Left ventricle myocardium inferior (tissue), 1 donor: Measurements from ENCODE around the gene CCNT2. TPM values are rescaled to one million over a fixed set of nuclear protein-coding genes. Genes with fewer than 3 reads are reported as not detected.

Source experiments
- DNase-seq: peaks from one replicate; pipeline ENCODE4 v3.0.0-alpha.2; 2020
- H3K27ac ChIP-seq: fragments of 200-600 bp; replicated peaks from 2 replicates; pipeline ENCODE4 v1.8.0; 2021
- H3K27me3 ChIP-seq: fragments of 200-600 bp; 2 replicates; pipeline ENCODE4 v1.8.0; 2021; ENCODE audit warnings: low read depth
- H3K36me3 ChIP-seq: fragments of 200-600 bp; 2 replicates; pipeline ENCODE4 v1.8.0; 2021
- H3K4me1 ChIP-seq: fragments of 200-600 bp; 2 replicates; pipeline ENCODE4 v1.8.0; 2021
- H3K4me3 ChIP-seq: fragments of 200-600 bp; 2 replicates; pipeline ENCODE4 v1.8.0; 2021; ENCODE audit warnings: mild to moderate bottlenecking, moderate library complexity
- H3K9me3 ChIP-seq: fragments of 200-600 bp; replicated peaks from 2 replicates; pipeline ENCODE4 v1.8.0; 2021
- CTCF ChIP-seq: fragments of 200-600 bp; IDR thresholded peaks from 2 replicates; pipeline ENCODE4 v1.8.0; 2021; ENCODE audit warnings: antibody characterized with exemption, mild to moderate bottlenecking, borderline replicate concordance
- intact Hi-C: fragments of 100-400 bp; cut with micrococcal nuclease; formaldehyde crosslinking; loops from one replicate; pipeline ENCODE4 v1.11.0; 2022
- total RNA-seq: library from RNA; stranded (reverse); fragmentation: NEBNext Ultra II Directional; extraction: Animal tissue kit (Norgen Biotek cat#: 25700); gene quantifications from one replicate; pipeline ENCODE4 v1.2.1, GENCODE V29; 2021
- donor health status: DM: no; HTN: yes; CAD: no; lungs with severe emphysema.

CCNT2 gene
- total RNA-seq, 1 donor from 2014 or later: 16.9 TPM

- H3K9me3 ChIP-seq: no peaks in the 10 kb centered on the region
- H3K4me3 ChIP-seq: no peak overlapping the region
- no peaks in the 10 kb centered on the region for H3K27me3 ChIP-seq
- H3K27ac ChIP-seq: no peak overlapping the region
- intact Hi-C loops: no loop called here
- H3K36me3 ChIP-seq: peaks cover 87% of the 10 kb centered on the region
- no peak for TF ChIP-seq CTCF
- no peak for DNase-seq
- H3K4me1 ChIP-seq: no peaks in the 10 kb centered on the region
These were observed 31.5 kb downstream of the CCNT2 start for GRCh38 chr2:134949981-134950708.

GRCh38 chr2:134950886-134951285 lies 32.3 kb downstream of the CCNT2 start:
- H3K4me1 ChIP-seq: no peaks in the 10 kb centered on the region
- intact Hi-C loops: no loop called here
- H3K27ac ChIP-seq: no peak overlapping the region
- H3K4me3 ChIP-seq: no peak overlapping the region
- H3K36me3 ChIP-seq: peaks cover 95% of the 10 kb centered on the region
- no peak for TF ChIP-seq CTCF
- DNase-seq: no peak
- no peaks in the 10 kb centered on the region for H3K27me3 ChIP-seq
- no peaks in the 10 kb centered on the region for H3K9me3 ChIP-seq

GRCh38 chr2:134952608-134953007 lies 34.0 kb downstream of the CCNT2 start:
- no peak for DNase-seq
- Histone ChIP-seq H3K9me3 (no peaks in the 10 kb centered on the region), H3K36me3 (peaks cover 91% of the 10 kb centered on the region), H3K4me3 (no peak overlapping the region), H3K4me1 (no peaks in the 10 kb centered on the region), H3K27ac (no peak overlapping the region), H3K27me3 (no peaks in the 10 kb centered on the region)
- TF ChIP-seq CTCF: no peak
- intact Hi-C loops: no loop called here

- no peak for DNase-seq
- no peaks in the 10 kb centered on the region for H3K4me1 ChIP-seq
- H3K36me3 ChIP-seq: peaks cover 86% of the 10 kb centered on the region
- TF ChIP-seq CTCF: no peak
- H3K27me3 ChIP-seq: no peaks in the 10 kb centered on the region
- no peak overlapping the region for H3K4me3 ChIP-seq
- H3K9me3 ChIP-seq: no peaks in the 10 kb centered on the region
- intact Hi-C loops: no loop called here
- H3K27ac ChIP-seq: no peak overlapping the region
These were observed 35.4 kb downstream of the CCNT2 start for GRCh38 chr2:134954065-134954464.

GRCh38 chr2:134955744-134956143 lies 37.1 kb downstream of the CCNT2 start:
- DNase-seq: no peak
- no peak overlapping the region for H3K4me3 ChIP-seq
- intact Hi-C loops: no loop called here
- no peak overlapping the region for H3K27ac ChIP-seq
- peaks cover 76% of the 10 kb centered on the region for H3K36me3 ChIP-seq
- no peaks in the 10 kb centered on the region for H3K9me3 ChIP-seq
- H3K4me1 ChIP-seq: no peaks in the 10 kb centered on the region
- H3K27me3 ChIP-seq: no peaks in the 10 kb centered on the region
- TF ChIP-seq CTCF: no peak
